Upper lobe of left lung (tissue), 6 donors: ENCODE measurements around the gene GFOD1. TPM values are rescaled to one million over a fixed set of nuclear protein-coding genes. Genes with fewer than 3 reads are reported as not detected.

Source experiments
- ATAC-seq, 2 donors: fragments of 200-7000 bp; cut with Tn5 transposase; one replicate each; pipeline ENCODE4 v1.9.1; 2022; ENCODE audit warnings: mild to moderate bottlenecking in 2 of 2, moderate library complexity in 2 of 2; ENCODE audit not compliant: low FRiP score in 2 of 2
- DNase-seq, 2 donors: peaks; one replicate each; pipeline ENCODE4 v3.0.0-alpha.2; 2019 to 2020
- H3K27ac ChIP-seq, 4 donors: fragments of 200-600 bp; sonication (generic); one replicate each; pipeline ENCODE4 v1.5.1; 2016 to 2019
- H3K27me3 ChIP-seq, 4 donors: fragments of 200-600 bp; sonication (generic); one replicate each; pipeline ENCODE4 v1.5.1; 2017 to 2019
- H3K36me3 ChIP-seq, 4 donors: fragments of 200-600 bp; sonication (generic); one replicate each; pipeline ENCODE4 v1.5.1; 2016 to 2019
- H3K4me1 ChIP-seq, 4 donors: fragments of 200-600 bp; sonication (generic); one replicate each; pipeline ENCODE4 v1.5.1; 2018 to 2019
- H3K4me3 ChIP-seq, 4 donors: fragments of 200-600 bp; sonication (generic); one replicate each; pipeline ENCODE4 v1.5.1; 2017 to 2019; ENCODE audit warnings: mild to moderate bottlenecking in 2 of 4, moderate library complexity in 1 of 4
- H3K9me3 ChIP-seq, 4 donors: fragments of 200-600 bp; sonication (generic); one replicate each; pipeline ENCODE4 v1.5.1; 2018 to 2019
- CTCF ChIP-seq, 6 experiments: fragments of 450-650 bp in 4 of 6; fragments of 200-600 bp in 2 of 6; sonication (generic) in 2 of 6; IDR thresholded peaks; one replicate each; pipeline ENCODE4 v1.5.1; 2016 to 2019; ENCODE audit warnings: antibody characterized with exemption in 6 of 6
- EP300 ChIP-seq, 4 donors: sonication (generic); formaldehyde crosslinking; IDR thresholded peaks; one replicate each; pipeline ENCODE4 v1.5.1; 2017; ENCODE audit warnings: antibody characterized with exemption in 4 of 4, control low read depth in 2 of 4
- POLR2A ChIP-seq, 4 donors: fragments of 450-650 bp; IDR thresholded peaks; one replicate each; pipeline ENCODE4 v1.5.1; 2016 to 2017; ENCODE audit warnings: antibody characterized with exemption in 4 of 4, mild to moderate bottlenecking in 2 of 4
- POLR2AphosphoS5 ChIP-seq, 2 donors: sonication (generic); formaldehyde crosslinking; IDR thresholded peaks; one replicate each; pipeline ENCODE4 v1.5.1; 2017; ENCODE audit warnings: antibody characterized with exemption in 2 of 2
- WGBS, 2 donors: methylation state at CpG; one replicate each; pipeline ENCODE4 v1.1.5; 2017 to 2018; 5-methylcytosine and 5-hydroxymethylcytosine counted together
- total RNA-seq, 6 donors: library from RNA; depleted of rRNA in 4 of 6; stranded (reverse); fragments of >200 nt in 4 of 6; gene quantifications; one replicate each; pipeline versions ENCODE4 v1.1.0 to v1.2.1, GENCODE V29; 2016 to 2021
- donor health status: DM: no; HTN: no; CAD: no; lungs with moderate emphysema.
- donor health status: DM: no; HTN: yes; CAD: no; lungs with severe emphysema.

GFOD1 gene
- total RNA-seq, 6 donors from 2014 or later = 22.8 to 37.7 (median 25.8) TPM

GRCh38 chr6:13492357-13492756 lies 5.0 kb upstream of the GFOD1 start:
- H3K27me3 ChIP-seq = no peaks in the 10 kb centered on the region
- H3K4me1 ChIP-seq = peaks cover 6 to 14% (median 11%) of the 10 kb centered on the region in 4 donors
- ATAC-seq (no peak), DNase-seq (no peak)
- no peaks in the 10 kb centered on the region for H3K36me3 ChIP-seq
- WGBS, 2 donors = 47 to 62% methylated on average over 2 of the region's 2 CpGs
- no peaks in the 10 kb centered on the region for H3K9me3 ChIP-seq
- TF ChIP-seq POLR2A (IDR thresholded peaks at IDR 0.05) (no peak), POLR2AphosphoS5 (IDR thresholded peaks at IDR 0.05) (no peak), CTCF (IDR thresholded peaks at IDR 0.05) (no peak), EP300 (IDR thresholded peaks at IDR 0.05) (no peak)
- no peak overlapping the region for H3K27ac ChIP-seq
- H3K4me3 ChIP-seq = no peak overlapping the region

- DNase-seq = no peak
- Histone ChIP-seq H3K27me3 (no peaks in the 10 kb centered on the region), H3K4me3 (no peak overlapping the region), H3K27ac (no peak overlapping the region), H3K9me3 (no peaks in the 10 kb centered on the region), H3K36me3 (no peaks in the 10 kb centered on the region), H3K4me1 (peaks cover 8 to 14% (median 10%) of the 10 kb centered on the region in 4 donors)
- ATAC-seq = no peak
- TF ChIP-seq POLR2A (IDR thresholded peaks at IDR 0.05) (no peak), CTCF (IDR thresholded peaks at IDR 0.05) (no peak)
- 78 to 81% methylated on average over 3 of the region's 3 CpGs for WGBS, 2 donors
Observed at GRCh38 chr6:13491538-13491937, 4.1 kb upstream of the GFOD1 start.

- WGBS, 2 donors = 93 to 97% methylated on average over 3 of the region's 3 CpGs
- H3K9me3 ChIP-seq = no peaks in the 10 kb centered on the region
- H3K4me3 ChIP-seq = no peak overlapping the region
- DNase-seq = no peak
- ATAC-seq = no peak
- no peak for TF ChIP-seq CTCF (IDR thresholded peaks at IDR 0.05)
- no peak for TF ChIP-seq POLR2AphosphoS5 (IDR thresholded peaks at IDR 0.05)
- no peak for TF ChIP-seq EP300 (IDR thresholded peaks at IDR 0.05)
- no peak for TF ChIP-seq POLR2A (IDR thresholded peaks at IDR 0.05)
- H3K4me1 ChIP-seq = peaks cover 8 to 23% (median 12%) of the 10 kb centered on the region in 4 donors
- no peaks in the 10 kb centered on the region for H3K36me3 ChIP-seq
- no peak overlapping the region for H3K27ac ChIP-seq
- H3K27me3 ChIP-seq = no peaks in the 10 kb centered on the region
Observed at GRCh38 chr6:13490402-13490801, 3.0 kb upstream of the GFOD1 start.

DNA sequence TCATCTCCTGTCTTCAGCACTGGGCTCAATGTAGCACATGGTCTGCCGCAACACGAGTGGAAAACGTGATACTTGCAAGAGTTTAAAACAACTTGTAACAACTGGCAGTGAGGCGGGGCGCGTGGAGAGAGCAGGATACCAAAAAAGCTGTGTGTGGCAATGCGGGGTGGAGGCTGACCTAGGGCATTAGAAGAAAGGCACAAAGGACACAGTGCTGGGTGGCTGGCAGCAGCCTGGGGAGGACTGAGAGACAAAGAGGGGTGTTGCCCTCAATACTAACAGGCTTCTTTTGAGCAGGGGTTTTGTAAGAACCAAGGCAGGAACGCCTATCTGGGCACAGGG lies 1.5 kb upstream of the GFOD1 start:
- Histone ChIP-seq H3K4me3 (no peak overlapping the region), H3K27ac (peak overlapping the region in 2 of 4 donors; percentile 70 to 85), H3K9me3 (no peaks in the 10 kb centered on the region), H3K27me3 (no peaks in the 10 kb centered on the region), H3K36me3 (no peaks in the 10 kb centered on the region), H3K4me1 (peaks cover 10 to 29% (median 15%) of the 10 kb centered on the region in 4 donors)
- TF ChIP-seq CTCF (IDR thresholded peaks at IDR 0.05) (no peak), EP300 (IDR thresholded peaks at IDR 0.05) (no peak), POLR2AphosphoS5 (IDR thresholded peaks at IDR 0.05) (no peak), POLR2A (IDR thresholded peaks at IDR 0.05) (no peak)
- 80 to 88% methylated on average over 8 of the region's 8 CpGs for whole genome bisulfite sequencing, 2 donors
- DNase-seq (no peak), ATAC-seq (no peak)
